Adipose tissue (tissue), 3 donors: ENCODE results near the gene DUOX2. TPM values are rescaled to one million over a fixed set of nuclear protein-coding genes. Genes with fewer than 3 reads are reported as not detected.
"Not testable (repeated sequence)": the region's sequence is repeated elsewhere in the genome, so short reads cannot be mapped to it uniquely, and the experiment has no call there.

Experiments used
- H3K27ac ChIP-seq: one replicate; pipeline ENCODE4 v1.5.1; 2013; ENCODE audit warnings: low read depth, low read length
- WGBS, 3 donors: extraction: QIAGEN DNeasy Blood & Tissue Kit; methylation state at CpG; one replicate each; pipeline ENCODE4 v1.1.7; 2013; 5-methylcytosine and 5-hydroxymethylcytosine counted together
- polyA plus RNA-seq, 3 donors: library from polyadenylated mRNA; stranded (reverse); fragments of 200-250 nt; gene quantifications; one replicate each; pipeline ENCODE4 v1.2.3, GENCODE V29; 2013
- donor health status: healthy with polysubstance abuse.
- donor health status: Bipolar disorder and iron deficiency.
- donor health status: healthy.

Gene DUOX2
- polyA plus RNA-seq, 3 donors, result 0.08 to 1.6 (median 1.1) TPM

DNA sequence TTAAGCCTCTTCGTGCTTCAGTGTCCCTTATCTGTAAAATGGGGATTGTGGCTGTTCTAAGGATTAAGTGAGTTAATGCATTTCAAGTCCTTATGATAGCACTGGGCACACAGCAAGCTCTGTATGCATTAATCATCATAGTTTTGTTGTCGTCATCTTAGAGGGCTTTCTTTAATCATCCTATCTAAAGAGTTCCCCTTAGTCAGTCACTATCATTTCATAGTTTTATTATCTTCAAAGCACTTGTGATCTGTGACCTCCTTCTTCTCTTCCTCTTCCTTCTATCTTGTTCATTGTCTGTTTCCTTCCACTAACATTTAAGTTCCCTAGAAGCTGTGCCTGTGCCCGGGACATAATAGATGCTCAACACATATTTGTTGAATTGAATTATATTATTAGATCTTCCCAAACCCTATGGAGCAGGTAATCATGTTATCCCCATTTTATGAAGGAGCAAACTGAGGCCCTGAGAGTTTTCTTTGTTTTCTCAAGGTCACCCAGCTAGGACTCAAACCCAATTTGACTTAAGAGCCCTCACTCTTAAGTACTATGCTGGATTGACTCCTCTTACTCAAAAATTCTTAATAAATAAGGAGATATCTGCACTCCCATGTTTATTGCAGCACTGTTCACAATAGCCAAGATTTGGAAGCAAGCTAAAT is 24.1 kb downstream of the DUOX2 start:
- WGBS, 3 donors, result 54 to 73% (median 60%) methylated on average over 3 of the region's 3 CpGs

DNA sequence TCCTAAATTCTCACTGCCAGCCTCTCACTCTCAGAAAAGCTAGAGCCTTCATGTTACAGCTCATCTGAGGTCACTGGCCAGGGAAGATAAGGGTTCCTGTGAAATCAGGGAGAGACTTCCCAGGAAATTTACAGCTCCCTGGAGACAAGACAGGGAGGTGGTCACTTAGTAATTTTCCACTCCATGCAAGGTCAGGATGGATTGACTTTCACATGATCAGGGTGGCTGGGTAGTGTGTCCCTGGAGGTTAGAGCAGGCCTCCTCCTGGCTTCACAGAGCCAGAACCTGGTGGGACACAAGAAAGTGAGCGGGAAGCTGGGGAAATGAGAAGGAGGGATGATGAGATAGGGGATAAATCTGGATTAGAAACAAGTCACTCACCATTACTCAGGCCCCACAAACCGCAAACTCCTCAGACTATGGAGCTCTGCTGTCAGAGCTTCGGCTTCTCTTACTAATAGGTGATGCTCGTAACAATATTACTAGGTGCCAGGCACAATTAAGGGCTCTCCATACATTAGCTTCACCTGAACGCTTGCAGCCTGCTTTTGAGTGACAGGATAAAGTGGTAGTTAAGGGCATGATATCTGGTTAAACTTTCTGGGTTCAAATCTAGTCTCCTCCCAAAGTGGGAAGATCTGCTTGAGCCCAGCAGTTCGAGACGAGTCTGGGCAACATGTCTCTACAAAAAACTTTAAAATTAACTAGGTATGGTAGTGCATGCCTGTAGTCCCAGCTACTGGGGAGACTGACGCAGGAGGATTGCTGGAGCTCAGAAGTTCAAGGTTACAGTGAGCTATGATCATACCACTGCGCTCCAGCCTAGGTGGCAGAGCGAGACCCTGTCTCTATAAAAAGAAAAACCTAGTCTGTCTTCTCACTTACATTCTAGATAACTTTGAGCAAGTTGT is 24.9 kb downstream of the DUOX2 start:
- 86 to 89% (median 87%) methylated on average over 10 of the region's 10 CpGs for WGBS, 3 donors

More for the DNA sequence above, 24.1 kb downstream of the DUOX2 start:
- no peak overlapping the region for H3K27ac ChIP-seq

DNA sequence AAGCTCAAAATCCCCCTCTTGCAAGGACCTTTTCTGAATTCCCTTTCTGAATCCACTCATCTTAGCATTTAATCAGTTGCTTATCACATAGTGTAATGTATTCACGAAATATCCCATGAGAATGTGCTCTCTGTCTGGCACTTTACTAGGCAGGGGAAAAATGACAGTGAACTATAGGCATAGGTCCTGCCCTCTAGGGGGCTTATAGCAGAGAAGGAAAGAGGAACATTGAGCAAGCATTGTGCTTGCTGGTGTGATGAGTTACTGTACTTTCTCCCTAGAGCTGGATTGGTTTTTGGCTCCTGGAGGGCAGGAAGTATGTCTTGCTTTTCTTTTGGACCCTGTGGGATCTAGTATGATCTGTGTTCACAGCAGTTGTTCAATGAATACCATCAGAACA is 26.5 kb downstream of the DUOX2 start:
- no peak overlapping the region for H3K27ac ChIP-seq
- 67 to 85% (median 81%) methylated on average over 1 of the region's 1 CpG for WGBS, 3 donors

More for the DNA sequence above, 24.9 kb downstream of the DUOX2 start:
- no peak overlapping the region for H3K27ac ChIP-seq

DNA sequence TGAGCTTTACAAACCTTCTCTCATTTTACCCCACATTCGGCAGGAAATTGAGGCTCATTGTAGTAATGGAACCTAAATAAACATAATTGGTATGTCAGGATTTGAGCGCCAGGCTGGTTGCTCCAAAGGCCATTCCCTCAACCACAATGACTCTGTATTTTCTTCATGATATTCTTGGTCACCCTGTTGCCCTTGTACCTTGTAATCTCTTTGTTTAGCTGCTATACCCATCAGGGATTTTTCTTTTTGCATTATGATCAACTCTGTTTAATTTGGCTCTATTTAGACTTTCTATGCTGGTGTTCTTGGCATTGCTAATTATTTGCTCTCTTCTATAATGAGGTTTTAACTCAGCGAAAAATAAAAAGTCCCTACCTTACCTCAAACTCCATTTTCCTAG is 29.8 kb downstream of the DUOX2 start:
- 71 to 79% (median 74%) methylated on average over 3 of the region's 3 CpGs for WGBS, 3 donors
- no peak overlapping the region for H3K27ac ChIP-seq

DNA sequence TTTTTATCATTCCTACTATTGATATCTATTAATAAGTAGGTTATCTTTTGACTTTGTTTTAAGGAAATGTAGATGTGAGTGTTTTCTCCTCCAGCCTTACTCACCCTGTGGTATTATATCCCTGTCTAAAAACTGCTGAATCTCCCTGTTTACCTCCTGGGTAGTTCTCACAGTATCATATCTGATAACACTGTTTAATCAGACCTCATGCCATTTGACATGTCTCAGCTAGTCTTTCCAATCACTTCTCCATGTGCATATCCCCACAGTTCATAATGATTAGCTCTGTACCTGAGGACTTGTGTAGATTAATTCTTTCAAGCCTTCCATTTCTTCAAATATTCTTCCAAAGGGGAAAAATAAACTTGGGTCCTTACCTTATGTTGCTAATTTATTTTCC is 30.7 kb downstream of the DUOX2 start:
- H3K27ac ChIP-seq, result no peak overlapping the region

DNA sequence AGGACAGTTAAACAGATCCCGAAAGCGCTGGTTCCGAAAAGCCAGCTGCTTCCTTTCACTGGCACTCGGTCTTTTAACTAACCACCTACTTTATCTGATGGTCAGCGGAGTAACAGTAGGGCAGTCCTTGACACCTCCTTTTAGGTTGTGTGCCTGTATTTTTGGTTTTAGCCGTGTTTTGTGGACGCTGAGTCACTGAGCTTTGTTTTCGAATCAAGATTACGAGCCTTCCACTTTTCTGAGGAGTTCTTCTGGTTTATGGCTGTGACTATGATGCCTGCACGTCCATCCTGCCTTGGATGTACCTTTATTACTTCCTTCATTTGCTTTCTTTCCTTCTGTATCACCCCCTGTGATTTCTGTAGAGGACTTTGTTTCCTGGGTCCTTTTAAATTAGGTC is 31.6 kb downstream of the DUOX2 start:
- H3K27ac ChIP-seq, result not testable (repeated sequence)
- 80 to 91% (median 81%) methylated on average over 9 to 10 of the region's 10 CpGs for WGBS, 3 donors

DNA sequence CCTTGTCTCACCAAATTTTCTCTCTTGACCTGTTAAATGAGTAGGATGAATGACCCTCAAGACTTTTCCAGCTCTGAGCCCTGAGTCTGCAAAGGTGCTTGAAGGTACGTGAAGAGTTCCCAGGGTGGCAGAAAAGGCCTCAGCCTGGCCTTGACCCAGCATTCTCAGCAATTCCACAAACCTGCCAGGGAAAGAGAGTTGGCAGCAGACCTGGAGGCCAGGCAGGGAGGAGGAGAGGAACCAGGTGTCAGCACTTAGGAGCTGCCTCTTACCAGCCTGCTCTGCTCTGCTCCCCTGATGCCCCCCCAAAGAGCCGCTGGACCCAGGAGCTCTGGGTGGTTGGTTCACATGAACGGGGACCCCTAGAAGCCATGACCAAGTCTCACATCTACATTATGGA is 33.4 kb downstream of the DUOX2 start:
- H3K27ac ChIP-seq, result not testable (repeated sequence)
- WGBS, 3 donors, result 86 to 98% (median 86%) methylated on average over 2 of the region's 3 CpGs

DNA sequence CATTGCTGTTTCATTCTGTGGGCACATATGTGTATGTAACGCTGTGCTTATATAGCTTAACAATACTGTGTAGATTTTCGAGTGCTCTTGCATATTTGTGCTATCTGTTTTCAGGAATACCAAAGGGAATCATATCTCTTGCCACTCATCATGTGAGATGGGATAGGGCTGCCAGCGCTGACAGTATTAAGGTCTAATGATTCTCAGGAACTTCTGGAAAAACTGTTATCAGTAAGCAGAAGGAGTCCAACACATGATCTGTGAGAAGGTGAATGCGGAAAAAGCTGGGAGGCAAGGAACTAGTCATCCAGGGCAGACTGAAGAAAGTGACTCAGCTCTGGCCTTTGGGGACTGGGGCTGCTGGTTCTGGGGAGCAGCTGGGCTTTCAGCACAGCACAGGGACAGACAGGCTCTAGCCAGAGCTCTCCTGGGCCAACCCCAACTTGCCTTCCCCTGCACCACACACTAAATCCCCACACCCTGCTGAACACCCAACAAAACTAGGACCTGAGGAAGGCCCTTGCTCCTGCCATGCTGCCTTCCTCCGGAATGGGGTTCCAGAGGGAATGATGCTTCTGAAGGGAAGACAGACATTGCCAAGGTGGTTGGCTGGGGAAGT is 34.2 kb downstream of the DUOX2 start:
- H3K27ac ChIP-seq, result not testable (repeated sequence)
- 79 to 94% (median 84%) methylated on average over 5 of the region's 5 CpGs for WGBS, 3 donors

DNA sequence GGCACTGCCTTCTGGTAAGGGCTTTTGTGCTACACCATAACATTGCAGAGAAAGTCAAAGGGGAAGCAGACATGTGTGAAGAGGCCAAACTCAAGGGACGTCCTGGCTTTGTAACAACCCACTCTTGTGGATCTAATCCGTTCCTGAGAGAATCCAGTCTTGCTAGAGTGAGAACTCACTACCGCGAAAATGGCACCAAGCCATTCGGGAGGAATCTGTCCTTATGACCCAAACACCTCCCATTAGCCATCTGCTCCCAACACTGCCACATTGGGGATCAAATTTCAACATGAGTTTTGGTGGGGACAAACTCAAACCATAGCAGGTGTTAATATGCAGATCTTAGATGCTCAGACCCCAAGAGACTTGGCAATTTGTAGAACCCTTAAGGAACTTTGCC is 34.8 kb downstream of the DUOX2 start:
- 59 to 83% (median 75%) methylated on average over 5 of the region's 5 CpGs for WGBS, 3 donors
- not testable (repeated sequence) for H3K27ac ChIP-seq

DNA sequence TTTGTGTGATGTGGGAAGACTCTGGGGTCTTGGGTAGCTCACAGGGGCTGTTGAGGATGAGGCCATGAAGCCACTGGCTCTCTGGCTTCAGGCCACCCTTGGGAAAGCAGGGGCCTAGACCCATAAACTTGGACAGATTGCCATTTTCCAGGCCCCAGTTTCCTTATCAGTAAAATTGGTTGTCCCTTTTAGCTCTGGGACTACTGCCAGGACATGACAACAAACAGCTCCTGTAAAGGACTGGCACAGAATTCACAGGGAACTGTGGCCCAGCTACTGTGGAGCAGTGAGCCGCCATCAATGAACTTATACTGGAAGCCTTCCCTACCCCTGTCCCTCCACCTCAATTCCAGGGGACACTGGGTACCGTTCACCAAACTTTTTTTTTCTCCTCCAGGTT is 36.6 kb downstream of the DUOX2 start:
- 45 to 78% (median 58%) methylated on average over 2 of the region's 2 CpGs for WGBS, 3 donors
- H3K27ac ChIP-seq, result not testable (repeated sequence)

DNA sequence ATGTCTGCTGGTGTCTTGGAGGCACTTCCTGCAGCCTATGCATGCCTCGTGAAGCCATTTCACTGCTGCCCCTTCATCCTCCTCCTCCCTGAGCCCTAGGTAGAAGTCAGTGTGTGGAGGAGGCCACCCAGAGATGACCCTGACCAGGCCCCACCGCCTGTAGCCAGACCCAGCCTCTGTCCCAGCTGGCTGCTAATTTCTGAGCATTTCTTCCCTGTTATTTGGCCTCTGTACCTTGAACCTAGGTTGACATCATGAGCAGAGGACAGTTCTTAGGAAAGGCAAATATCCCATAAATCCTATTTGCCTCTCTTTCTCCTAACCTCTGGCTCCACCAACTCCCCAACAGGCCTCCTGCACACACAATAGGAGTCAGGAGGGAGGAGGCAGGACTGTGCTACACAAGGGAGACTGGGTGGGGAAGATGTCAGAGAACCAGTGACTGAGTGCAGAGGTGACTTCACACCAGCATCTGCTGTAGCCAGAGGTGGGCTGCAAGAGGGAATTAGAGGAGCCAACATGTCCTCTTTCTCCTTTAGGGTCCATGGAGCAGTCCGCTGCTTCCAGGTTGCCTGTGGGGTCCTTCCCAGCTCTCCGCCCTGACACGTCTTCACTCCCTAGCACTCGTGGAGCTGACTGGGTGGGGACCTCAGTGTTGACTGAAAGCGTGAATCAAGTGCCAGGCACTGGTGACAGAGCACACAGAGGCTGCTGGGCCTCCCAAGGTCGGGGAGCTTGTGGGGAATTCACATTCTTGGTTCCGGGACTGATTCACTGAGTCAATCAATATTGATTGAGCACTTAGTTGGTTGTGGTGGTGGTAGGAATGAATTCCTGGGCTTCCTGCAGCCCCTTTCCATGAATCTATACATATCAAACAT is 38.3 kb downstream of the DUOX2 start:
- not testable (repeated sequence) for H3K27ac ChIP-seq
- WGBS, 3 donors, result 92 to 100% (median 100%) methylated on average over 1 of the region's 9 CpGs

DNA sequence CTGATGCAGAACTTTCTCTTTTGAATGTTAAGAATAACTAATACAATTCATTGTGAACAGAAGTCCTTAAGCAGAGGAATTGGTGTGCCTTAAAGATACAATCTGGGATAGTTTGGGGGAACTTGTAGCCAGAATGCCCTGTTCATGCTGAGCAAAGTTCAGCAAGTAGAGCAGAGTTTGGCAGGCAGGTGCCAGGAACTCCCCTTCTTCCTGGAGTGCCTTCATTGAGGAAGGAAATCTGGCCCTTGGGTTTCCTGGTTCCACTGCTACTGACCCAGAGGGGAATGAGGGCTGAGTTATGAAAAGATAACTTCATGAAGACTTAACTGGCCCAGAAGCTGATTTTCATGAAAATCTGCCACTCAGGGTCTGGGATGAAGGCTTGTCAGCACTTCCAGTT is 40.4 kb downstream of the DUOX2 start:
- H3K27ac ChIP-seq, result not testable (repeated sequence)

DNA sequence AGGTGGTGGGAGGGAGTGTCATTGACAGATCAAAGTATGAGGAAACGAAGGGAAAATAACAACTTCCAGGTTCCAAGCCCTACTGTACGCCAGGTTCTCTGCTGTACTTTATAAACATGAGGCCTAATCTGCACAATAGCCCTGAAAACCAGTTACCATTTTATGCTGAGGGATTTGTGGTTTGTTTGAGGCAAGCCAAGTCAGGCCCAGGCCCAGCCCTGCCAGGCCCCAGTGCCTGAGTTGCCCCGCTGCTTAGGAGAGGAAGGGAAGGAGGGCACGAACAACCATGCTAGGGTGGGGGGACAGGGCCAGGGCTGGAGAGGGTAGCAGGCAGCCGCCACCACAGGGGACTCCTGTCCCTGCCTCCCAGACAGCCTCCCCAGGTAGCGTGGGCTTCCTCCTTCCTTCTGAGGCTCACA is 44.0 kb downstream of the DUOX2 start:
- 63 to 85% (median 80%) methylated on average over 3 to 5 of the region's 6 CpGs for WGBS, 3 donors
- H3K27ac ChIP-seq, result not testable (repeated sequence)

DNA sequence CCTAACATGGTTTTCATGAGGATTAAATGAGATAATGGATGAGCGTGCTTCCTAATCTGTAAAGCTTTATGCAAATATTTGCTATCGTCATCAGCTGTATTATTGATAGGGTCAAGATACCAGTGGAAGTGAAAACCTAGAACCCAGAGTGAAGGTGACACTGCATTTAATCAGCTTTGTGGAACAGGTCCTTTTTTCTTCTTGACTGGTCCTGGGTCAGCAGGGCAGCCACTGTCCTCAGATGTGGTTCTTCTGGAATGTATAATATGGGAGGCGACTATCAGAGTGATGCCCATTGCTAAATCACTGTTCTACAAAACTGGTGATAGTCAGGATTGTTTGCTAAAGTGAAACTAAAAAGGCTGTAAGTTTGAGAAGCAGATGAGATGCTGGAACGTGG is 49.6 kb downstream of the DUOX2 start:
- no peak overlapping the region for H3K27ac ChIP-seq
- WGBS, 3 donors, result 67 to 86% (median 85%) methylated on average over 4 of the region's 4 CpGs

DNA sequence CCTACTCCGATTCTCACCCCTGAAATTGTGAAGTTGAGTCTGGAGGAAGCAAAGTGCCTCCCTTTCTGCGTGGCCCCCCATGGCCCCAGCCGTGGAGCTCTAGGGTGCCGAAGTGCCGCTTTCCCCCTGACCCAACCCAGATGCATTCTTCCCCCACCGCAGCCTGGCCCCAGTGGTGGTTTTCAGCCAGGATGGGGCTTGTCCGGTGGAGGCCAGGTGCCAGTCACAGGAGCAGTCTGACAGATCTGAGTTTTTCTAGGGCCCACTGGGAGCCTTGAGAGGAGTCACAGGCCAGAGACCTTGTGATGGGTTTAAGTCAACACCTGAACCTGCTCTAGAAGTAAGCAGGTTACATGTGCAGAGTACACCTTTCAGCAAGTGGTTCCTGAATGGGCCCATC is 51.7 kb downstream of the DUOX2 start:
- H3K27ac ChIP-seq, result not testable (repeated sequence)
- 93 to 96% (median 96%) methylated on average over 5 to 7 of the region's 7 CpGs for whole genome bisulfite sequencing, 3 donors

DNA sequence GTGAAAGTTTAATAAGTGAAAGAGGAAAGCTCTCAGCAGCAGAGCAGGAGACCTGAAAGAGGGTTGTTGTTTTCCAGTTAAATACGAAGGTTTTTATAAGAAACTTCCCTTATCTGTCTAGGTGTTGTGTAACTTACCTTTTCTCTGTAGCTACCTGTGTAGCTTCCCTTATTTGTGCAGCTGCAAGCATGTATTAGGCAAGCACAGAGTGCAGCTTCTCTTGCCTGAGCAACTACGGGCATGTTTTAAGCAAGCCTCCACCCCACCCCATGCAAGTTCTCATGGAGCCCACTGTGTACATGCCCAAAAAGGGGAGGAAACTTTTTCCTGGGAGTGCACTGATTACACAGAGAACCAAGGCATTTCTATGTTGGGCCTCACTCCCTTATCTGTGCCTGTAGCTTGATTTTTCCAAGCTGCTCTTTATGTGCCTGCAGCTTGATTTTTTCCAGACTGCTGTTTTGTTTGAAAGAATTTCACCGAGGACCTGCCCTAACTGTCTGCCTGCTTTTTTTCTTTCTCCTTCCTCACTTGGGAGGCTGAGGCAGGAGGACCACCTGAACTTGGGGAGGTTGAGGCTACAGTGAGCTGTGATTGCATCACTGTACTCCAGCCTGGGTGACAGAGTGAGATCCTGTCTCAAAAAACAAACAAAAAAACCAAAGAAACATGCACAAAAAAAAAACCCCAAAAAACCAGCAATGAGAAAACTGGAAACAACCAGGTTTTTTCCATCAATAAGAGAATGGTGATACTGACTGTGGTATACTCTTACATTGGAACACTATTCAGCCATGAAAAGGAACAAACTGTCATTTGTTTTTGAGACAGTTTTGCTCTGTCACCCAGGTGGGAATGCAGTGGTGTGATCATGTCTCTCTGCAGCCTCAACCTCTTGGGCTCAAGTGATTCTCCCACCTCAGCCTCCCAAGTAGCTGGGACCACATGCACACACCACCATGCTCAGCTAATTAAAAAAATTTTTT is 55.0 kb downstream of the DUOX2 start:
- 75 to 81% (median 76%) methylated on average over 3 of the region's 3 CpGs for WGBS, 3 donors
- H3K27ac ChIP-seq, result not testable (repeated sequence)

DNA sequence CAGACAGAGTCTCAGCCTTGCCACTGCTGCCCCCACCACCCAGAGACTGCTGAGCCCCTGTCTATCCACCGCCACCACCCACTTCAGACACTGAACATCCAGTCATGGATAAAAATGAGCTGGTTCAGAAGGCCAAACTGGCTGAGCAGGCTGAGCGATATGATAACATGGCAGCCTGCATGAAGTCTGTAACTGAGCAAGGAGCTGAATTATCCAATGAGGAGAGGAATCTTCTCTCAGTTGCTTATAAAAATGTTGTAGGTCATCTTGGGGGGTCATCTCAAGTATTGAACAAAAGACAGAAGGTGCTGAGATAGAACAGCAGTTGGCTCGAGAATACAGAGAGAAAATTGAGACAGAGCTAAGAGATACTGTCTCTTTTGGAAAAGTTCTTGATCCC is 61.3 kb downstream of the DUOX2 start:
- 93 to 98% (median 96%) methylated on average over 3 of the region's 3 CpGs for WGBS, 3 donors
- not testable (repeated sequence) for H3K27ac ChIP-seq
